Measurements from ENCODE around the gene CIAO3. TPM values are rescaled to one million over a fixed set of nuclear protein-coding genes. Genes with fewer than 3 reads are reported as not detected.

Gene CIAO3
- polyA plus RNA-seq, 2 donors, result 21.9 to 41.2 TPM

- Histone ChIP-seq H3K36me3 (ENCODE audit: control insufficient read depth in 2 of 2, insufficient read depth in 2 of 2, low read length in 1 of 2) (no peaks in the 10 kb centered on the region), H3K27ac (ENCODE audit: low read depth in 2 of 2, low read length in 1 of 2) (no peak overlapping the region), H3K9me3 (ENCODE audit: control insufficient read depth in 2 of 2, insufficient read depth in 1 of 2, low read depth in 1 of 2, low read length in 1 of 2) (no peaks in the 10 kb centered on the region), H3K4me1 (ENCODE audit: control insufficient read depth in 2 of 2, insufficient read depth in 2 of 2, low read length in 1 of 2) (peaks cover 10 to 18% of the 10 kb centered on the region in 2 donors), H3K4me3 (ENCODE audit: low read depth in 1 of 2, low read length in 2 of 2) (no peak overlapping the region), H3K27me3 (ENCODE audit: control insufficient read depth in 1 of 2, insufficient read depth in 2 of 2, low read length in 2 of 2) (peaks cover 0 to 27% of the 10 kb centered on the region in 2 donors)
- 42 to 60% methylated on average over 3 of the region's 3 CpGs for WGBS, 2 donors
Measured at GRCh38 chr16:708019-708418, 32.8 kb downstream of the CIAO3 start.

DNA sequence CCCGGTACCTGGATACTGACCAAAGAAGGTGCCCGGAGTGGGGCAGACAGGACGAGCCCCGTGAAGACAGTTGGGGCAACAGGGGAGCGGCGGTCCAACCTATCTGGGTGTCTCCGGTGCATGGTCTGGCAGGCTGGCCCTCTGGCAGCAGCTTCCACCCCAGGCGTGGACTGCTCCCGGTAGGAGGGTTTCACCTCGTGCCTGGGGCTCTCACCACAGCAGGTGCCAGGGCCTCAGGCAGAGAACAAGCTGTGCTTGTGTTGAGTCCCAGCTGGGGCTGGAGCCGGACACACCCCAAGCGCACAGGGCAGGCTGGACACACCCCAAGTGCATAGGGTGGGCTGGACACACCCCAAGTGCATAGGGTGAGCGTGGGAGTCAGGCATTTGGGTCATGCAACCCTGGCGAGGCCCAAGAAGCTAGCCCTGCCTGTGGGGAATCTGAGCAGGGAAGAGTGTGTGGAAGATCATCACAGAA, 33.7 kb downstream of the CIAO3 start:
- Histone ChIP-seq H3K4me1 (ENCODE audit: control insufficient read depth in 2 of 2, insufficient read depth in 2 of 2, low read length in 1 of 2) (peaks cover 10 to 18% of the 10 kb centered on the region in 2 donors), H3K4me3 (ENCODE audit: low read depth in 1 of 2, low read length in 2 of 2) (no peak overlapping the region), H3K27me3 (ENCODE audit: control insufficient read depth in 1 of 2, insufficient read depth in 2 of 2, low read length in 2 of 2) (peaks cover 0 to 31% of the 10 kb centered on the region in 2 donors), H3K27ac (ENCODE audit: low read depth in 2 of 2, low read length in 1 of 2) (no peak overlapping the region), H3K36me3 (ENCODE audit: control insufficient read depth in 2 of 2, insufficient read depth in 2 of 2, low read length in 1 of 2) (no peaks in the 10 kb centered on the region), H3K9me3 (ENCODE audit: control insufficient read depth in 2 of 2, insufficient read depth in 1 of 2, low read depth in 1 of 2, low read length in 1 of 2) (no peaks in the 10 kb centered on the region)
- 25 to 29% methylated on average over 12 to 14 of the region's 14 CpGs for WGBS, 2 donors

- no peak overlapping the region for H3K27ac ChIP-seq (ENCODE audit: low read depth in 2 of 2, low read length in 1 of 2)
- H3K36me3 ChIP-seq (ENCODE audit: control insufficient read depth in 2 of 2, insufficient read depth in 2 of 2, low read length in 1 of 2), result no peaks in the 10 kb centered on the region
- WGBS, 2 donors, result 2 to 4% methylated on average over 48 to 49 of the region's 49 CpGs
- H3K4me1 ChIP-seq (ENCODE audit: control insufficient read depth in 2 of 2, insufficient read depth in 2 of 2, low read length in 1 of 2), result peaks cover 10 to 18% of the 10 kb centered on the region in 2 donors
- peak overlapping the region in 1 of 2 donors; percentile 36 for H3K4me3 ChIP-seq (ENCODE audit: low read depth in 1 of 2, low read length in 2 of 2)
- H3K27me3 ChIP-seq (ENCODE audit: control insufficient read depth in 1 of 2, insufficient read depth in 2 of 2, low read length in 2 of 2), result peaks cover 6 to 36% of the 10 kb centered on the region in 2 donors
- H3K9me3 ChIP-seq (ENCODE audit: control insufficient read depth in 2 of 2, insufficient read depth in 1 of 2, low read depth in 1 of 2, low read length in 1 of 2), result no peaks in the 10 kb centered on the region
Measured at GRCh38 chr16:706189-707061, 34.4 kb downstream of the CIAO3 start.

- 0 to 1% methylated on average over 27 to 115 of the region's 115 CpGs for WGBS, 2 donors
- peaks cover 6 to 41% of the 10 kb centered on the region in 2 donors for H3K27me3 ChIP-seq (ENCODE audit: control insufficient read depth in 1 of 2, insufficient read depth in 2 of 2, low read length in 2 of 2)
- H3K27ac ChIP-seq (ENCODE audit: low read depth in 2 of 2, low read length in 1 of 2), result no peak within 1 kb of the TSS
- peak within 1 kb of the TSS; percentile 23 to 36 for H3K4me3 ChIP-seq (ENCODE audit: low read depth in 1 of 2, low read length in 2 of 2)
- H3K9me3 ChIP-seq (ENCODE audit: control insufficient read depth in 2 of 2, insufficient read depth in 1 of 2, low read depth in 1 of 2, low read length in 1 of 2), result no peaks in the 10 kb centered on the region
- H3K4me1 ChIP-seq (ENCODE audit: control insufficient read depth in 2 of 2, insufficient read depth in 2 of 2, low read length in 1 of 2), result peaks cover 10 to 20% of the 10 kb centered on the region in 2 donors
- H3K36me3 ChIP-seq (ENCODE audit: control insufficient read depth in 2 of 2, insufficient read depth in 2 of 2, low read length in 1 of 2), result no peaks in the 10 kb centered on the region
Measured at GRCh38 chr16:705431-706188, 35.2 kb downstream of the CIAO3 start, which contains the start of gene FBXL16. Gene FBXL16, minus strand, starts transcription at chr16:705801. Its CDS starts 8,396 bp downstream, at chr16:697405.

DNA sequence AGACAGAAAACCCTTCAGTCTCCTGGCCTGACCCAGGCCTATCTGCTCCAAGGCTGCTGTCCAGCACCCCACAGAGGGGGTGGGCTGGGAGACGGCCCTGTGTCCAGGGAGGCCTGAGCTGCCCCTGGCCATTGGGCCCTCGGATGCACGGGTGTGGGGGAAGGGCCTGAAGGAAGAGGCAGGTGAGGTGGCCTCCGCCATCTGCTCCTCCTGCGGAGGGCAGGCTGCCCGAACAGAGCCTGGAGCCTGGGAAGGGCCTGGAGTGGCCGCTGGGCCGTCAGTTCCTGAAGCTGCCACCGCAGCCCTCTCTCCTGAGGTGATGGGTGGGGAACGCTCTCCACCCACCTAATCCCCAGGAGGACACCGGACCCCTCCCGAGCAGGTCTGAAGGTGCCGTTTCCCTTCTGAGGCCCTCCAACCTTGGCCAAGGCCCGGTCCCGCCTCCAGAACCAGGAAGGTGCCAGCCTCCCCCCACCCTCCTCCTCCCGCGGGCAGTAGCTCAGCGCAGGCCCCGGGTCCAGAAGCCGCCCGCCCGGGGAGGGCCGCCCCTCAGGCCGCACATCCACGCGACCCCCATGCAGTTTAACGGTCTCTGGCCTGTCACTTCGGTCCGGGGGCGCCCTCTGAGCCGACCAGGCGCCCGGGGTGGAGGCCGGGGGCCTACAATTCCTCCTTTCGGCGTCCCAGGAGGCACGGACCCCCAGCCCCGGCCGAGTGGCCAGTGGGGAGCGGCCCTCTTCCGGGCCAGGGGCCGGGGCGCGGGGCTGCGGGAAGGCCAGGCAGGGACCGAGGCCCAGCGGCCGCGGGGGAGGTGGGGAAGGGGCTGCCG, 36.0 kb downstream of the CIAO3 start:
- Histone ChIP-seq H3K4me1 (ENCODE audit: control insufficient read depth in 2 of 2, insufficient read depth in 2 of 2, low read length in 1 of 2) (peaks cover 10 to 20% of the 10 kb centered on the region in 2 donors), H3K9me3 (ENCODE audit: control insufficient read depth in 2 of 2, insufficient read depth in 1 of 2, low read depth in 1 of 2, low read length in 1 of 2) (no peaks in the 10 kb centered on the region), H3K27ac (ENCODE audit: low read depth in 2 of 2, low read length in 1 of 2) (no peak overlapping the region), H3K4me3 (ENCODE audit: low read depth in 1 of 2, low read length in 2 of 2) (peak overlapping the region in 1 of 2 donors; percentile 36), H3K27me3 (ENCODE audit: control insufficient read depth in 1 of 2, insufficient read depth in 2 of 2, low read length in 2 of 2) (peaks cover 6 to 41% of the 10 kb centered on the region in 2 donors), H3K36me3 (ENCODE audit: control insufficient read depth in 2 of 2, insufficient read depth in 2 of 2, low read length in 1 of 2) (no peaks in the 10 kb centered on the region)
- WGBS, 2 donors, result 9 to 11% methylated on average over 31 to 50 of the region's 50 CpGs

GRCh38 chr16:704047-704446, 36.8 kb downstream of the CIAO3 start:
- peaks cover 6 to 37% of the 10 kb centered on the region in 2 donors for H3K27me3 ChIP-seq (ENCODE audit: control insufficient read depth in 1 of 2, insufficient read depth in 2 of 2, low read length in 2 of 2)
- no peaks in the 10 kb centered on the region for H3K36me3 ChIP-seq (ENCODE audit: control insufficient read depth in 2 of 2, insufficient read depth in 2 of 2, low read length in 1 of 2)
- no peak overlapping the region for H3K27ac ChIP-seq (ENCODE audit: low read depth in 2 of 2, low read length in 1 of 2)
- 69 to 72% methylated on average over 6 to 7 of the region's 7 CpGs for WGBS, 2 donors
- no peak overlapping the region for H3K4me3 ChIP-seq (ENCODE audit: low read depth in 1 of 2, low read length in 2 of 2)
- H3K9me3 ChIP-seq (ENCODE audit: control insufficient read depth in 2 of 2, insufficient read depth in 1 of 2, low read depth in 1 of 2, low read length in 1 of 2), result no peaks in the 10 kb centered on the region
- peaks cover 10 to 20% of the 10 kb centered on the region in 2 donors for H3K4me1 ChIP-seq (ENCODE audit: control insufficient read depth in 2 of 2, insufficient read depth in 2 of 2, low read length in 1 of 2)

DNA sequence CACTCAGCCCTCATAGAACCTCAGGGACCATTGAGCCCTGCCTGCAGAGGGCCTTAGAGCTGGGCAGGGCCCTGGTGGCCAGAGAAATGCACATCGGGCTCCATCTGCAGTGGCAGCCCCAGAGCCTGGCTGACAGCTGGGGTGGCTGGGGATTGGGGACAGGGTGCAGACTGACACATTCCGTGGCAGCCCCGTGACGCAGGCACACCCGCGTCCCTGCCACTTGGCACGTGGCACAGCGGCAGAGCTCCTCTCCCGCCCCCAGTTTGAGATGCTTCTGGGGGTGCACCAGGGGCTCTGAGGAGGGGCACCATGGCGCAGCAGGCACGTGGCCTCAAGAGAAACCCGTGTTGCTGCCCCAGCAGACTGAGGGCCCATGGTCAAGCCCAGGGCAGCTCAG, 37.4 kb downstream of the CIAO3 start:
- H3K9me3 ChIP-seq (ENCODE audit: control insufficient read depth in 2 of 2, insufficient read depth in 1 of 2, low read depth in 1 of 2, low read length in 1 of 2), result no peaks in the 10 kb centered on the region
- peaks cover 10 to 20% of the 10 kb centered on the region in 2 donors for H3K4me1 ChIP-seq (ENCODE audit: control insufficient read depth in 2 of 2, insufficient read depth in 2 of 2, low read length in 1 of 2)
- WGBS, 2 donors, result 70 to 80% methylated on average over 12 of the region's 12 CpGs
- no peaks in the 10 kb centered on the region for H3K36me3 ChIP-seq (ENCODE audit: control insufficient read depth in 2 of 2, insufficient read depth in 2 of 2, low read length in 1 of 2)
- no peak overlapping the region for H3K27ac ChIP-seq (ENCODE audit: low read depth in 2 of 2, low read length in 1 of 2)
- no peak overlapping the region for H3K4me3 ChIP-seq (ENCODE audit: low read depth in 1 of 2, low read length in 2 of 2)
- H3K27me3 ChIP-seq (ENCODE audit: control insufficient read depth in 1 of 2, insufficient read depth in 2 of 2, low read length in 2 of 2), result peaks cover 6 to 36% of the 10 kb centered on the region in 2 donors

- H3K36me3 ChIP-seq (ENCODE audit: control insufficient read depth in 2 of 2, insufficient read depth in 2 of 2, low read length in 1 of 2), result no peaks in the 10 kb centered on the region
- H3K9me3 ChIP-seq (ENCODE audit: control insufficient read depth in 2 of 2, insufficient read depth in 1 of 2, low read depth in 1 of 2, low read length in 1 of 2), result no peaks in the 10 kb centered on the region
- H3K4me3 ChIP-seq (ENCODE audit: low read depth in 1 of 2, low read length in 2 of 2), result no peak overlapping the region
- H3K27ac ChIP-seq (ENCODE audit: low read depth in 2 of 2, low read length in 1 of 2), result no peak overlapping the region
- H3K4me1 ChIP-seq (ENCODE audit: control insufficient read depth in 2 of 2, insufficient read depth in 2 of 2, low read length in 1 of 2), result peaks cover 8 to 15% of the 10 kb centered on the region in 2 donors
- H3K27me3 ChIP-seq (ENCODE audit: control insufficient read depth in 1 of 2, insufficient read depth in 2 of 2, low read length in 2 of 2), result peaks cover 6 to 36% of the 10 kb centered on the region in 2 donors
- 82 to 83% methylated on average over 19 of the region's 19 CpGs for WGBS, 2 donors
Measured at GRCh38 chr16:702341-702740, 38.5 kb downstream of the CIAO3 start.

All from esophagus (tissue), 2 donors.